Measurements from ENCODE around the gene ANLN.

Gene ANLN

GRCh38 chr7:36456138-36456537 is 66.5 kb downstream of the ANLN start:
- Histone ChIP-seq H3K9me3 (ENCODE audit: control insufficient read depth, insufficient read depth, low read depth, low read length) (no peaks in the 10 kb centered on the region), H3K27ac (ENCODE audit: extremely low read depth, low read depth, low read length) (no peak overlapping the region), H3K4me1 (ENCODE audit: control insufficient read depth, insufficient read depth, low read length) (no peaks in the 10 kb centered on the region), H3K36me3 (ENCODE audit: control insufficient read depth in 2 of 2, insufficient read depth in 1 of 2, low read length in 2 of 2) (peaks cover 32 to 41% of the 10 kb centered on the region in 2 experiments), H3K4me3 (ENCODE audit: low read depth, low read length) (no peak overlapping the region)
- POLR2A ChIA-PET, result no interaction called here
- CTCF ChIA-PET, result no interaction called here
- TF ChIP-seq ZNF324 (tag by site-specific recombination; IDR thresholded peaks at IDR 0.05) (no peak), ZNF830 (tag by site-specific recombination; IDR thresholded peaks at IDR 0.05; ENCODE audit: low read depth) (no peak), ZNF214 (tag by site-specific recombination; IDR thresholded peaks at IDR 0.05; ENCODE audit: borderline replicate concordance) (no peak)

- no peak overlapping the region for H3K27ac ChIP-seq (ENCODE audit: extremely low read depth, low read depth, low read length)
- H3K9me3 ChIP-seq (ENCODE audit: control insufficient read depth, insufficient read depth, low read depth, low read length), result no peaks in the 10 kb centered on the region
- CTCF ChIA-PET, result no interaction called here
- no peak overlapping the region for H3K4me3 ChIP-seq (ENCODE audit: low read depth, low read length)
- POLR2A ChIA-PET, result no interaction called here
- TF ChIP-seq PRDM1 (tag by site-specific recombination; IDR thresholded peaks at IDR 0.05) (no peak), ZNF202 (tag by site-specific recombination; IDR thresholded peaks at IDR 0.05; ENCODE audit: borderline replicate concordance) (no peak), ZNF561 (tag by site-specific recombination; IDR thresholded peaks at IDR 0.05; ENCODE audit: borderline replicate concordance) (no peak), ZNF354C (tag by site-specific recombination; IDR thresholded peaks at IDR 0.05; ENCODE audit: borderline replicate concordance, low read depth) (no peak), ZNF184 (tag by site-specific recombination; IDR thresholded peaks at IDR 0.05) (no peak), FEZF1 (tag by site-specific recombination; IDR thresholded peaks at IDR 0.05) (no peak), ZNF677 (tag by site-specific recombination; IDR thresholded peaks at IDR 0.05) (no peak), ZSCAN5A (tag by site-specific recombination; IDR thresholded peaks at IDR 0.05) (no peak), PBX3 (CRISPR knock-in tag; IDR thresholded peaks at IDR 0.05) (no peak), PRDM10 (tag by site-specific recombination; IDR thresholded peaks at IDR 0.05) (no peak), ZNF302 (tag by site-specific recombination; IDR thresholded peaks at IDR 0.05; ENCODE audit: low read depth) (no peak), ZNF555 (tag by site-specific recombination; conservative IDR thresholded peaks at IDR 0.05) (no peak), ZNF544 (tag by site-specific recombination; IDR thresholded peaks at IDR 0.05) (no peak)
- H3K36me3 ChIP-seq (ENCODE audit: control insufficient read depth in 2 of 2, insufficient read depth in 1 of 2, low read length in 2 of 2), result peaks cover 27 to 37% of the 10 kb centered on the region in 2 experiments
- H3K4me1 ChIP-seq (ENCODE audit: control insufficient read depth, insufficient read depth, low read length), result no peaks in the 10 kb centered on the region
Observed at GRCh38 chr7:36456548-36456947, 66.9 kb downstream of the ANLN start.

All from HEK293 (cell line).